Prostate gland (tissue), 2 donors: ENCODE data around the gene TBC1D7.

Experiments used
- POLR2AphosphoS5 ChIP-seq: sonication (generic); formaldehyde crosslinking; IDR thresholded peaks from one replicate; pipeline ENCODE4 v1.6.1; 2017; ENCODE audit warnings: antibody characterized with exemption
- TF ChIP-seq, protein P1 (sequence below), 4 experiments: fragments of 200-600 bp in 2 of 4; fragments of 450-650 bp in 2 of 4; sonication (generic) in 2 of 4; IDR thresholded peaks; 1 replicate in 3 of 4; 2 replicates in 1 of 4; pipeline ENCODE4 v1.5.1; 2016 to 2019; ENCODE audit warnings: antibody characterized with exemption in 4 of 4, mild to moderate bottlenecking in 2 of 4, moderate library complexity in 2 of 4

- TF ChIP-seq, protein P1, sequence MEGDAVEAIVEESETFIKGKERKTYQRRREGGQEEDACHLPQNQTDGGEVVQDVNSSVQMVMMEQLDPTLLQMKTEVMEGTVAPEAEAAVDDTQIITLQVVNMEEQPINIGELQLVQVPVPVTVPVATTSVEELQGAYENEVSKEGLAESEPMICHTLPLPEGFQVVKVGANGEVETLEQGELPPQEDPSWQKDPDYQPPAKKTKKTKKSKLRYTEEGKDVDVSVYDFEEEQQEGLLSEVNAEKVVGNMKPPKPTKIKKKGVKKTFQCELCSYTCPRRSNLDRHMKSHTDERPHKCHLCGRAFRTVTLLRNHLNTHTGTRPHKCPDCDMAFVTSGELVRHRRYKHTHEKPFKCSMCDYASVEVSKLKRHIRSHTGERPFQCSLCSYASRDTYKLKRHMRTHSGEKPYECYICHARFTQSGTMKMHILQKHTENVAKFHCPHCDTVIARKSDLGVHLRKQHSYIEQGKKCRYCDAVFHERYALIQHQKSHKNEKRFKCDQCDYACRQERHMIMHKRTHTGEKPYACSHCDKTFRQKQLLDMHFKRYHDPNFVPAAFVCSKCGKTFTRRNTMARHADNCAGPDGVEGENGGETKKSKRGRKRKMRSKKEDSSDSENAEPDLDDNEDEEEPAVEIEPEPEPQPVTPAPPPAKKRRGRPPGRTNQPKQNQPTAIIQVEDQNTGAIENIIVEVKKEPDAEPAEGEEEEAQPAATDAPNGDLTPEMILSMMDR (IDR thresholded peaks at IDR 0.05): no peak
- no peak for TF ChIP-seq POLR2AphosphoS5
These were observed 27.0 kb upstream of the TBC1D7 start for GRCh38 chr6:13355043-13355945.
